ENCODE data around the gene CLSTN2. TPM values are rescaled to one million over a fixed set of nuclear protein-coding genes. Genes with fewer than 3 reads are reported as not detected.
A peak's percentile ranks its signal among the peaks of the same experiment; 100 is the strongest.

CLSTN2 gene
- total RNA-seq, 1 donor from 2014 or later: 16.0 TPM

DNA sequence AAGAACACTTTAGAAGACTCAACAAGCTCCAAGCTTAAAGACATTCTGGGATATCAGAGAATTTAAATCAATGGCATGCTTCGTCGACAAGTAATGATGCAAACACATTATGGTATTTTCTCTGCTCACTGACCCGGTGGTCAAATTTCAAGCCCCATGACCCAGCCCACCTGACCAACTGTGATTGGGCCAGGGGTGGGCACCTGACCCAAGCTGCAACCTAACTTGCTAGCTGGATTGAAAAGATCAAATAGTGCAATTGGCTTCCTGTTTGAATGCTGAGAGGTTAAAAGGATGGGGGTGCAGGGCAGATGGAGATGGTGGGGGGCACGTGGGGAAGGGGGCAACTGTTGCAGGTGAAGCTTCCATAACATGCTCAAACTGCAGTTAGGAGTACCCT is 250.4 kb downstream of the CLSTN2 start:
- intact Hi-C loops (cut with DNase I): no loop called here
- Histone ChIP-seq H3K36me3 (no peaks in the 10 kb centered on the region), H3K27me3 (no peaks in the 10 kb centered on the region), H3K4me3 (no peak overlapping the region), H3K4me1 (peaks cover 14% of the 10 kb centered on the region), H3K27ac (no peak overlapping the region), H3K9me3 (no peaks in the 10 kb centered on the region)
- TF ChIP-seq POLR2A (IDR thresholded peaks at IDR 0.05): no peak
- TF ChIP-seq POLR2AphosphoS5 (IDR thresholded peaks at IDR 0.05; ENCODE audit: insufficient read depth in 1 of 2, low read depth in 1 of 2): no peak
- TF ChIP-seq CTCF (IDR thresholded peaks at IDR 0.05): no peak
- no peak for DNase-seq (ENCODE audit: extremely low spot score in 2 of 2)

DNA sequence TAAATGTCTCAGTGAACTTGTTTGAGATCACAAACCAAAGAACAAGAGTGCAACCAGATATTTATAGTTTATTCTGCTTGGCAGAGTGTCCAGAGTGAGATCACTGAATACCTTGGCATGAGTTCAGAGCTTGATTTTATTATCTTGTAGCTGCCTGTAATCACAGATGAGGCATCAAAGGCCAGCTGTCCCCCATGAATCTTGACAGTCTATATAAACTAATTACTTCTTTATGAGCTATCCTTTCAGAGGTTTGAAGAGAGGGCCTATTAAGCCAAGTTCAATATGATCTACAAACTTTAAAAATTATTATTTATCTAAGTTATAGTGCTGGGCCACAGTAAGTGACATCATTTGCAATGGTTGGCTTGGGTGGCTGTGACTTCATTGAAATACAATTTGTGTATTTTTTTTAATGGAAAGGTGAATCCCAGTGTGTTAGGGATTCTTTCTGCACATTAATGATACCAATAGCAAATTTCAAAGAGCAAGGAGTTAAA is 251.5 kb downstream of the CLSTN2 start:
- intact Hi-C loops (cut with DNase I): no loop called here
- Histone ChIP-seq H3K4me1 (peaks cover 14% of the 10 kb centered on the region), H3K27ac (peak overlapping the region; percentile 28)

GRCh38 chr3:140187028-140187427 is 252.0 kb downstream of the CLSTN2 start:
- Histone ChIP-seq H3K4me3 (no peak overlapping the region), H3K9me3 (no peaks in the 10 kb centered on the region), H3K36me3 (no peaks in the 10 kb centered on the region), H3K27me3 (no peaks in the 10 kb centered on the region), H3K4me1 (peaks cover 14% of the 10 kb centered on the region), H3K27ac (no peak overlapping the region)
- TF ChIP-seq POLR2AphosphoS5 (IDR thresholded peaks at IDR 0.05; ENCODE audit: insufficient read depth in 1 of 2, low read depth in 1 of 2) (no peak), POLR2A (IDR thresholded peaks at IDR 0.05) (no peak)
- intact Hi-C loops (cut with DNase I): no loop called here
- no peak for DNase-seq (ENCODE audit: extremely low spot score in 2 of 2)

More for the DNA sequence above, 251.5 kb downstream of the CLSTN2 start:
- Histone ChIP-seq H3K4me3 (no peak overlapping the region), H3K27me3 (no peaks in the 10 kb centered on the region), H3K36me3 (no peaks in the 10 kb centered on the region), H3K9me3 (no peaks in the 10 kb centered on the region)
- DNase-seq (ENCODE audit: extremely low spot score in 2 of 2): no peak
- peak in 1 of 2 donors; percentile 35 for TF ChIP-seq POLR2AphosphoS5 (IDR thresholded peaks at IDR 0.05; ENCODE audit: insufficient read depth in 1 of 2, low read depth in 1 of 2)
- no peak for TF ChIP-seq CTCF (IDR thresholded peaks at IDR 0.05)

- H3K27ac ChIP-seq: no peak overlapping the region
- no peaks in the 10 kb centered on the region for H3K27me3 ChIP-seq
- no peaks in the 10 kb centered on the region for H3K36me3 ChIP-seq
- H3K9me3 ChIP-seq: no peaks in the 10 kb centered on the region
- intact Hi-C loops (cut with DNase I): no loop called here
- H3K4me3 ChIP-seq: no peak overlapping the region
- peaks cover 14% of the 10 kb centered on the region for H3K4me1 ChIP-seq
- TF ChIP-seq CTCF (IDR thresholded peaks at IDR 0.05) (no peak), POLR2A (IDR thresholded peaks at IDR 0.05) (no peak), POLR2AphosphoS5 (IDR thresholded peaks at IDR 0.05; ENCODE audit: insufficient read depth in 1 of 2, low read depth in 1 of 2) (no peak)
- no peak for DNase-seq (ENCODE audit: extremely low spot score in 2 of 2)
Observed at GRCh38 chr3:140187656-140188221, 252.8 kb downstream of the CLSTN2 start.

DNA sequence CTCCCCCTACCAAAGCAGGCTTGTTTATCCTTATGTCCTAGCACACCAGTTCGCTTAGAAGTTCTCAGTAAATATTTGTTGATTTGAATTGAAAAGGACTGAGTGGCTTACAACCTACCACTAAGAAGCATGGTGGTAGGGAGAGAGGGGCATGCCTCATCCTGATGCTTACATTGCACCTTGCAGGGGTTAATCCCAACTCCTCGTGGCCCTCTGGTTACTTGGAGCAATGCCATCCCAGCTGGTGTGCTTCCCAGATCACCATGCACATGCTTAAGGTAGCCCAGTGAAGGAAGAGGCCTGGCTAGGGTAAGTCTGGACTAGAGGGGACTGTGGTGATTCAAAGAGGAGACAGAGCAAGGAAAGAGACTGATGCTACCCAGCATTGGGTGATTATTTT is 253.3 kb downstream of the CLSTN2 start:
- TF ChIP-seq CTCF (IDR thresholded peaks at IDR 0.05) (no peak), POLR2A (IDR thresholded peaks at IDR 0.05) (no peak), POLR2AphosphoS5 (IDR thresholded peaks at IDR 0.05; ENCODE audit: insufficient read depth in 1 of 2, low read depth in 1 of 2) (no peak)
- Histone ChIP-seq H3K4me3 (no peak overlapping the region), H3K36me3 (no peaks in the 10 kb centered on the region), H3K27me3 (no peaks in the 10 kb centered on the region), H3K9me3 (no peaks in the 10 kb centered on the region), H3K27ac (no peak overlapping the region), H3K4me1 (peaks cover 14% of the 10 kb centered on the region)
- no peak for DNase-seq (ENCODE audit: extremely low spot score in 2 of 2)
- intact Hi-C loops (cut with DNase I): no loop called here

All from vagina (tissue), 2 donors.